Measurements from ENCODE around the gene CACNA1B. TPM values are rescaled to one million over a fixed set of nuclear protein-coding genes. Genes with fewer than 3 reads are reported as not detected.

Gene CACNA1B
- polyA plus RNA-seq, 2 of the 4 experiments (the other 2 are of a cell fraction): 0.03 to 0.06 TPM

- ChIA-PET CTCF (interaction anchor here (1.0 to 1.1 kb wide), 2 partner anchors 10 to 14 kb away, joined by 3 read pairs; no protein-coding TSS in a partner anchor), POLR2A (interaction anchor here (0.7 kb wide), 1 partner anchor 41 kb away, joined by 3 read pairs; no protein-coding TSS in a partner anchor)
- H3K4me3 ChIP-seq: no peak overlapping the region
- H3K4me2 ChIP-seq: no peak overlapping the region
- no peaks in the 10 kb centered on the region for H3K4me1 ChIP-seq
- DNase-seq (ENCODE audit: low read depth in 1 of 2, low spot score in 1 of 2): no peak
- no peaks in the 10 kb centered on the region for H3K9me3 ChIP-seq
- TF ChIP-seq RNF2 (IDR thresholded peaks at IDR 0.05; ENCODE audit: borderline replicate concordance, low read depth) (no peak), ZC3H11A (IDR thresholded peaks at IDR 0.05) (no peak), SREBF2 (IDR thresholded peaks at IDR 0.05) (no peak), CBX8 (IDR thresholded peaks at IDR 0.05) (no peak), KDM1A (IDR thresholded peaks at IDR 0.05; ENCODE audit: low read depth) (no peak)
- H3K27ac ChIP-seq: no peak overlapping the region
- FAIRE-seq: no peak
- ATAC-seq: no peak
- 69% methylated on average over 6 of the region's 6 CpGs for WGBS (ENCODE audit: missing lambda C conversion rate)
These were observed 97.9 kb downstream of the CACNA1B start for GRCh38 chr9:137975527-137975913.

GRCh38 chr9:137975936-137976565, 98.5 kb downstream of the CACNA1B start:
- 78% methylated on average over 7 of the region's 8 CpGs for WGBS (ENCODE audit: missing lambda C conversion rate)
- Histone ChIP-seq H3K4me3 (no peak overlapping the region), H3K4me2 (no peak overlapping the region), H3K27ac (no peak overlapping the region), H3K4me1 (no peaks in the 10 kb centered on the region), H3K9me3 (no peaks in the 10 kb centered on the region)
- TF ChIP-seq, protein P1, sequence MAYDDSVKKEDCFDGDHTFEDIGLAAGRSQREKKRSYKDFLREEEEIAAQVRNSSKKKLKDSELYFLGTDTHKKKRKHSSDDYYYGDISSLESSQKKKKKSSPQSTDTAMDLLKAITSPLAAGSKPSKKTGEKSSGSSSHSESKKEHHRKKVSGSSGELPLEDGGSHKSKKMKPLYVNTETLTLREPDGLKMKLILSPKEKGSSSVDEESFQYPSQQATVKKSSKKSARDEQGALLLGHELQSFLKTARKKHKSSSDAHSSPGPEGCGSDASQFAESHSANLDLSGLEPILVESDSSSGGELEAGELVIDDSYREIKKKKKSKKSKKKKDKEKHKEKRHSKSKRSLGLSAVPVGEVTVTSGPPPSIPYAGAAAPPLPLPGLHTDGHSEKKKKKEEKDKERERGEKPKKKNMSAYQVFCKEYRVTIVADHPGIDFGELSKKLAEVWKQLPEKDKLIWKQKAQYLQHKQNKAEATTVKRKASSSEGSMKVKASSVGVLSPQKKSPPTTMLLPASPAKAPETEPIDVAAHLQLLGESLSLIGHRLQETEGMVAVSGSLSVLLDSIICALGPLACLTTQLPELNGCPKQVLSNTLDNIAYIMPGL (CRISPR knock-in tag; IDR thresholded peaks at IDR 0.05; ENCODE audit: borderline replicate concordance): no peak
- TF ChIP-seq HOXB13 (CRISPR knock-in tag; IDR thresholded peaks at IDR 0.05; ENCODE audit: low read depth) (no peak), TP53 (CRISPR knock-in tag; IDR thresholded peaks at IDR 0.05) (no peak), FOSB (CRISPR knock-in tag; IDR thresholded peaks at IDR 0.05) (no peak), FOSL2 (IDR thresholded peaks at IDR 0.05) (no peak), FOSL2 (CRISPR knock-in tag; IDR thresholded peaks at IDR 0.05) (no peak), SMC3 (IDR thresholded peaks at IDR 0.05) (no peak), JUN (IDR thresholded peaks at IDR 0.05) (no peak), NPAS2 (CRISPR knock-in tag; IDR thresholded peaks at IDR 0.05; ENCODE audit: borderline replicate concordance) (no peak), REST (IDR thresholded peaks at IDR 0.05) (no peak), NFE2L2 (conservative IDR thresholded peaks at IDR 0.05; ENCODE audit: low read length) (no peak), POLR2AphosphoS2 (conservative IDR thresholded peaks at IDR 0.05; ENCODE audit: low read length) (no peak), ELK1 (IDR thresholded peaks at IDR 0.05; ENCODE audit: low read depth, low read length) (no peak), PHF8 (IDR thresholded peaks at IDR 0.05; ENCODE audit: borderline replicate concordance, low read depth) (no peak), ZNF302 (CRISPR knock-in tag; IDR thresholded peaks at IDR 0.05) (no peak), RARB (CRISPR knock-in tag; IDR thresholded peaks at IDR 0.05) (no peak), NR3C1 (IDR thresholded peaks at IDR 0.05) (no peak), ESRRA (IDR thresholded peaks at IDR 0.05; ENCODE audit: borderline replicate concordance, low read length) (no peak)
- POLR2A ChIA-PET: interaction anchor here (0.5 to 0.7 kb wide), 2 partner anchors 41 to 67 kb away, joined by 3 to 4 read pairs; no protein-coding TSS in a partner anchor
- FAIRE-seq (no peak), DNase-seq (ENCODE audit: low read depth in 1 of 2, low spot score in 1 of 2) (no peak), ATAC-seq (no peak)
- CTCF ChIA-PET: interaction anchor here (1.0 to 1.1 kb wide), 2 partner anchors 11 to 14 kb away, joined by 3 read pairs; no protein-coding TSS in a partner anchor
